ENCODE data around the gene RNLS.
A peak's percentile ranks its signal among the peaks of the same experiment; 100 is the strongest.

RNLS gene

DNA sequence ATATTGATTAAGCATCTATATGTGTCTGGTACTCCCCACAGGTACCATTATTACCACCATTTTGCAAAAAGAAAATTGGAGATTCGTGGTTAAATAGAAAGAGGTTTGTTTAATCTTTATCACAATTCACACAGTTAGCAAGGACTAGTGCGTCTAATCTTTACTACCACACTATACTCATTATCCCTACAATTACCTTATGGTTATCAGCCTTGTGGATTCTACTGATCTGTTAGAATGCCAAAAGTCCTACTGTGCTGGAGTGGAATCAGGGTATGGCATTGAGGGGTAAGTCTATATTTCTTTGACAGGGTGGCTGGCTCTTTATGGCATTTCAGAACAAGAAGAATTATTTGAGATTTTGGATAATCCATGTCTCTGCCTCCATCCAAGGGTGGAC lies 156.1 kb downstream of the RNLS start:
- DNase-seq: no peak

DNA sequence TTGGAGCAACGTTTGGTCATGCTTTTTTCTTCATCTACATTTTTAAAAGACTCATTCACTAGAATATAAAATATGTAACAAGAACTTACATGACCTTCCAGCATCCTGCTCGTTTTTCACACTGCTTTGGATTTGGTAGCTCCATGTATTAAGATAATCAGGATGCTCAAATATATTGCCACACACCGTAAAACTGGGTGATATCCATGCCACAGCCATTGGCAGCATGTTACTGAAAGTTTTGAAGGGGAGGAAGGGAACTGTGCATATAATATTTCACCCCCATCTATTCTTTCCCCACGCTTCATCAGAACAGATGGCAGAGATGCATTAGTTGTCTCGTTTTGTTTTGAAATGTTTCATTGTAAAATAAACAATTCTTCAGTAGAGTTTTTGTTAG lies 158.2 kb downstream of the RNLS start:
- no peak for DNase-seq

DNA sequence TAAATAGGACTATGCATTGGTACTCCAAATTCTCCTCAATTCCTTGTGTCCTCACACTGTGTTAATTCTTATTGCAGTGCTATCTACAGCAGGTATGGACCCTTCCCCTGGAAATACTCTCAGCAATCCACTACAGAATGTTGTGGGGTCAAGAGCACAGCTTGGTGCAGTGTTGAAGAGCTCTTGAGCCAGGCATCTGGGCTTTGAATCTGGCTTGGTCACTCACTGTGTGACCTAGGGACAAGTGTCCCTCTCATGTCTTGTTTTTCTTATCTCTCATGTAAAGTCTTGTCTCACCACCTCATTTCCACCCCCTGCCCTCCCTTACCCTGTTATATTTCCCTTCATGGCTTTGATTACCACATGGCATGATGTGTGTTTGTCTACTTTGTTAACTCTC lies 159.4 kb downstream of the RNLS start:
- no peak for DNase-seq

DNA sequence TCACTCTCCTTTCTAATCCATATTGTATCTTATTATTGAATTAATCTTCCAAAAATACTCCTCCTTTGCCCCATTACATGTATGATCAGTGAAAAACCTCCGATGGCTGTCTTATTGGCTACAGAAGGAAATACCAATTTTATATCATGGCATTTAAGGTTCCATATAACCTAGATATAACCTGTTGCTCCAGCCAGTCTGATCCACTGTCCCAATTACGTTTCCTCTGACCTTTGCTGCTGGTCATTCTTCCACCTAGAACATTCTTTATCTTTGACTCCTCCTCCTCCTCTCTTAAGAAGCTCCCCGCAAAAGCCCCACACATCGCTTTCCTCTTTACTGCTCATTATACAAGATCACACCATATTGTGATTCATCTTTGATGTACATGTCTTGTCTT lies 161.5 kb downstream of the RNLS start:
- DNase-seq: no peak

DNA sequence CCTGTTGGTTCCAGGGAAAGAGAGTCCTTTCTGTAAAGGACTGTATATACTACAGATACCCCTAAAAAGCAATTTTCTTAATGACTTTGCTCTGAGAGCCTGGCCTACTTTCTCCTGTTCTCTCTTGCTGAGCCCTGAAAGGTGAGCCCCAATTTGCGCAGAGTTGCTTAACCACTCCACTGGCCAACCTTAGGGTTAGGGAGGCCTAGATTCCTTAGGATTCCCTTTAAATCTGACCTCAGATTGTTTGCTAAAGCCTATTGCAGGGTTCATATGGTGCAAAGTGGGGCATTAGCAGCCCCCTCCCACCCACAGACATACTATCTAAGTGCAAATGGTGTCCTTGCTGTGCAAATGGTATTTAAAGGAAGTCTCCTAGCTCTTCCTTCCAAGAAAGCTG lies 164.2 kb downstream of the RNLS start:
- DNase-seq: no peak

DNA sequence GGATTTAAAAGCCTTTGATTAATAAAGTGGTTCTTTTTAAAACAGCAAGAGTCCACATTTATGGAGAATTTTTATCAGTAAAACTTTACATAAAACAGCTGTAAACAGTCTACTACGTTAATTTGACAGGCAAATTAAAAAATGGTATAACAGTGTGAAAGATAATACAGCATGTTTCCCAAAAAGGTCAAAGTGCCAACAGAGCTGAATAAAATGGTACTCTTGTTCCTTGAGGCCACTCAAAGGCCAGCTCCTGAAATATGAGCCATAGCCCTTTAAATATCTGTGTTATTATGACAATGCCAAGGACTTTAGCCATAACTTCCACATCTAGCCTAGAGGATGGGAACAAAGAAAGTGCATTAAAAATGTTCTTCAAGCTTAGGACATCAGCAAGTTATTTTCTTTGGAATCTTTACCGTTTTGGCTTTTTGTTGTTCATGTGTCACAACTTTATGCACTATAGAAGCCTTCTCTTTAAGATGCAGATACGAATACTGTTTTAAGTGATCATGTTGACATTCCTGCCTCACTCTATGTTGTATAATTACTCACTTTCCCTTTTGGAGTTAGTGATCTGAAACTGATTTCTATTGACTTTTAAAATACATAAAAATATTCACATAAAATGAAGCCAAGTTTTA lies 165.6 kb downstream of the RNLS start:
- no peak for DNase-seq

DNA sequence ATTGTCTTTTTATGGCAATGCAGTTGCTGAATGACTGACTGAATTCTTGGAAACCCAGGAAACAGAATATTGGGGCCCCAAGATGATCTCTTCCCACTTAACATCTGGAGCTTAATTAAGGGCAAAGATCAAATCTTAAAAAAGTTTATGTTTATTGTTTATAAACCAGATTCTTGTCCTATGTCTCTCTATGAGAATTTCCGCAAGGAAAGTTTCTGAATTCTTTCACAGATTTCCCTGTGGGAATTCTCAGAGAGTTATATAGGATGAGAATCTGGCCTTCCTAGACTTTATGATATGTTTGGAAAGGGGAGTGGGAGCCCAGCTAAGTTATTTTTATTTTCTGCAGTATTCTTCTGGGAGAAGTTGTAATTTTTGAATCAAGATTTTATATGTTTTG lies 166.3 kb downstream of the RNLS start:
- no peak for DNase-seq

DNA sequence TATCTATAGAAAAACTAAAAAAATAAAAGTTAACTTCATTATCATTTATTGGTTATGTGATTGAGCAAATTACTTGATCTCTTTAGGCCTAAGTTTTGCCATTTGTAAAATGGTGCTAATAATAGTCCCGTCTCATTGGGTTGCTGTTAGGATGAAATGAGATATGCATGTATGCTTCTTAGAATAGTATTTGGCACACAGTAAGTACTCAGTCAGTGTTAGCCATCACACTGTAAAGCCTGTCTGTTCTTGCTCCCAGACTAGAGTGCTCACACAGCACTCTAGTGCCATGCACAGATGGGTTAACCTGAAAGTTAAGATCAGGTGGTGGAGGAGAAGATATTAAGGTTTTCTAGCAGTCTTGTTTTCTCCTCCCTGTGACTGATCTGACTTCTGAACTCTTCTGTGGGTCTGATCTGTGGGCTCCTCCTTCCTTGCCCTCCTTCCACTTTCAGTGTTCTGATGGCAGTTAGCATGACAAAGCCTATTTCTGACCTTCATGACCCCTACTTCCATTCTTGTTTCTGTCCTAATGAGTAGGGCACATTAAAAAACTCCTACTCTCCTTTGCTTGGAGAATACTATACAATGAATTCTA lies 167.5 kb downstream of the RNLS start:
- no peak for DNase-seq

DNA sequence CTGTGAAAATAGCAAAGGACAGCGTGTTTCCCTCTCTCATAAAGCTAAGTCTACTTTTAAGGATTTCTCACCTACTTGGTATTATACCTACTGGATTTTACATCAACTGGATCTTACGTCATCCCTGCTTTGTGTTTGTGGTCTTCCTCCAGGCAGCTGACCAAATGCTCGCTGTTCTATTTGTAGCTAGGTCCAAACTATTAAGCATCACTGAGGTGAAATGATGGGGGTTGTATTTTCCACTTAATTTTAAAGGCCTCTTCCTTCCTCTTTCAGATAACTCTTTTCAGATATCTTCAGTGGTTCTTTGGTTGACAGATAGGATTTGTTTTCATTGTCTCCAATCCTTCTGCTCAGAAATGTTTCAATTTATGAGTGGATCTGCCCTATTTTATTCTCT lies 169.7 kb downstream of the RNLS start:
- DNase-seq: no peak

DNA sequence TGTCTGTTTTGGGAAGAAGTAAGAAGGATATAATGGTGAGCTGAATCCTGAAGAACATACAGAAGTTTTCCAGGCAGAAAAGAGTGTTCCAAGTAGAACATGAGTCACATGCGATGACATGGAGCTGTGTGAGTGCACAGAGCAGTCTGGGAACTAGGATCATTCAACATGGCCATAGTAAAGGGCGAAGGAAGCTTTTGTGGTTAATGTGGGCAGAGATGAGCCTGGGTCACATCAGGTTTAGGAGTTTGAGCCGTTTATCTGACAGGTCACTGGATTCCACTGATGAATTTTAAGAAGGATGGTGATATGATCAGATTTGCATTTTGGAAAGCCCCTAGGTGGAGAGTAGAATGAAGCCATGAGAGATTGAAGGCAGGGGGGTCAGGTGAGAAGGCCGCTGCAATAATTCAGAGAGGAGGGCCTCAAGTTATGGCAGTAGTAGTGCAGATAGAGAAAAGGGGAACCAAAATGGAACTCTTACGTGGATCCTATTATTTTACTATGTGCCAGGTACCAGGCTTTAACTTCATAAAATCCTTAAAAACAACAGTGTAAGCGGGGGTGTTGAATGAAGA lies 171.3 kb downstream of the RNLS start:
- DNase-seq: no peak

DNA sequence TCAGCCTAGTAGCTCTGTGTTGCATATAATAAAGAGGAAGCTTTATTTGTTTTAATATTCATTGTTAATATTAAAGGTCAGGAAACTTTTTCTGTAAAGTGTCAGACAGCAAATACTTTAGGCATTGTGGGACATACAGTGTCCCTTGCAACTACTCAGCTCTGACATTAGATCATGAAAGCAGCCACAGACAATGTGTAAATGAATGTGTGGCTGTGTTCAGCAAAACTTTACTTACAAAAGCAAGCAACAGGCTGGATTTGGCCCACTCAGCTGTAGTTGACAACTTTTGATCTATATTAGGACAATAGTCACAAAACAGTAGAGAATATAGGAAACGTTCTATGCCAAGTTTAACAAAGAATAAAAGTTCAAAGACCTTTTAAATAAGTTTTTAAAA lies 173.3 kb downstream of the RNLS start:
- DNase-seq: no peak

DNA sequence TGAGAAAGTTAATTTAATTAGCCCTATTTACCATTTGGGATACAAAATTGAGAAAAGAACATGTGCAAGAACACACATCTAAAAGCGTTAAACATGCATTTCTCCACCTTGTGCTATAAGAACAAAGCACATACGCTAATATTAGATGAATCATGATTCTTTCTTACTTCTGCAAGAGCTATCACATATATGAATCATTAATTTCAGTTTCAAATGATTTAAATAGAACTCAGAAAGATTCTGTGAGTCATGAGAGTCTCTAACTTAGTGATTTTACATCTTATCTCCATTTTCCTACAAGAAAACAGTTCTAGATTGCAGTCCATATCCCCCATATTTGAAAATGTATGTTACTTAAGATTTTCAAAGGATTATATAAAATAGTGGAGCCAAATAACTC lies 173.9 kb downstream of the RNLS start:
- DNase-seq: no peak

DNA sequence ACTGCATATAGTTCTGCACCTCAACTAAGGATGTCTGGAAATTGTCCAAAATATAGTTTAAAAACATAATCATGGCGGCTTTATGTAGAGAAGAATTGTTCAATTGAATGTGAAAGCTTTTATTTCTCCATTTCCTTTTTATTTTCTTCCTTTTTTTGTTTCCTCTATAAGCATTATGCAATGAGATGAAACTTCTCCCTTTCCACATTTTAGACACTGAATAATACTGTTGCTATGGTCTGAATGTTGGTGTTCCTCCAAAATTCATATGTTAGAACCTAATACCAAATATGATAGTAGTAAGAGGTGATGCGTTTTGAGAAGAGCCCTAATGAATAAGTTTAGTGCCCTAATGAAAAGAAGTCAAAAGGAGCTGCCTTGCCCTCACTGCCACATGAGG lies 175.0 kb downstream of the RNLS start:
- DNase-seq: no peak

DNA sequence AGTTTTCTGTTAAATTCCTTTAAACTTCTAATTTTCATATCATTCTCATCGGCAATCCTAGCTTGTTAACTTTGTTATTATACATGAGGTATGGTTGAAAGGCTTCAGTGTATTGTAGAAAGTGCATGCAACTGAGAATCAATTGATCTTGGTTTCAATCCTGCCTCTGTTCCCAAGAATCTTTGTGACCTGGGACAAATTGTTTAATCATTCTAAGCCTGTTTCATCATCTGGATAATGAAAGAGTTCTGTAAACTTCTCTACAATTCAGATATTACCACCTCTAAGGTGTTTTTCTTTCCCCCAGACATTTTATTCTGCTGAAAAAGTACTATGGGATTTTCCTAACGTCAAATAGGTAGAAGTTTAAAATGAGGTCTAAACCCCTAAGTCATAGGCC lies 179.0 kb downstream of the RNLS start:
- DNase-seq: no peak

DNA sequence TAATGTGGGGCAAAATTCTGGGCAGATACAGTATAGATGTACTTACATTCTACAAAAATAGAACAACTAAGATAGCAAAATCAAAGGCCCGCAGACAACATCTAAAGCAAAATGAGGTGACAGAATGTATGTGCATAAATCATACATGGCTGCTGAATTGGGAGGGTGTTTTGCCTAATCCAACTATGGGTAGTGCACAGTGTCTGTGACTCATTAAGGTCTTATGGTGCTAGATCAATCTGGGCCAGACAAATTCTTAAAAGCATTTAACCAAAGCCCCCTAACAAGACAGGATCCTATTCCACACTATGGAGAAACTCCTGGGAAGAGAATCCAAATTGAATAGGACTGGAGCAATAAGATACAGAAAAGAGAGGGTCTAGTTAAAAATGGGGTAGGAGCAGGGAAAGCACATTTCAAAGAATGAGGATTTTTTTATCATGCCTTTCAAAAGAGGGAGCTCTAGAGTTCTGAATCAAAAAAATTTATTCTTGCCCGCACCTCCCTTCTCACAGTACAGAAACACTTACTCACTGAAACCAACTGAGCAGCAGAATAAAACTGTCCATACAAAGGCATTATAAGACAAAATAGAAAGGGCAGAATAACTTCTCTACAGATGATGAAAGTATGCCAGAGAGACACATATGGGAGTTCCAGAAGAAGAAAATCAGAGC lies 181.3 kb downstream of the RNLS start:
- DNase-seq: no peak

DNA sequence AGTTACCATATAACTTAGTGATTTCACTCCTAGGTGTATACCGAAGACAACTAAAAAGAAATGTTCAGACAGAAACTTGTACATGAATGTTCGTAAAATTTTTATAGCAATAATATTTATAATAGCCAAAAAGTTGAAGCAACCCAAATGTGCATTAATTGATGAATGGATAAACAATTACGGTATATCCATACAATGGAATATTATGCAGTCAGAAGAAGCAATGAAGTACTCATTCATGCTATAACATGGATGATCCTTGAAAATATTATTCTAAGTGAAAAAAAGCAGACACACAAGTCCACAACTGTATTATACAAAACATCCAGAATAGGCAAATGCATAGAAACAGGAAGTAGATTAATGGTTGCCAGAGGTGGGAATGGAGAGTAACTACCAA lies 183.9 kb downstream of the RNLS start:
- no peak for DNase-seq

DNA sequence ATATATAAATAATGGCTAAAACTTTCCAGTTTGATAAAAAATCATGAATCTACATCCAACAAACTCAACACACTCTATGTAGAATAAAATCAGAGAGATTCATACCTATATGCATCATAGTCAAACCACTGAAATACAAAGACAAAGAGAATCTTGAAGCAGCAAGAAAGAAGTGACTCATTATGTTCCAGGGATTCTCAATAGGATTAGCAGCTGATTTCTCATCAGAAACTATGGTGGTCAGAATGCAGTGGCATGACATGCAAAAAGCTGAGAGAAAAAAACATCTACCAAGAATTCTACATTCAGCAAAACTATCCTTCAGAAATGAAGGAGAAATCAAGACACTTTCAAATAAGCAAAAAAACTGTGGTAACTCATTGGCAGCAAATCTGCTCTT lies 187.4 kb downstream of the RNLS start:
- DNase-seq: no peak

DNA sequence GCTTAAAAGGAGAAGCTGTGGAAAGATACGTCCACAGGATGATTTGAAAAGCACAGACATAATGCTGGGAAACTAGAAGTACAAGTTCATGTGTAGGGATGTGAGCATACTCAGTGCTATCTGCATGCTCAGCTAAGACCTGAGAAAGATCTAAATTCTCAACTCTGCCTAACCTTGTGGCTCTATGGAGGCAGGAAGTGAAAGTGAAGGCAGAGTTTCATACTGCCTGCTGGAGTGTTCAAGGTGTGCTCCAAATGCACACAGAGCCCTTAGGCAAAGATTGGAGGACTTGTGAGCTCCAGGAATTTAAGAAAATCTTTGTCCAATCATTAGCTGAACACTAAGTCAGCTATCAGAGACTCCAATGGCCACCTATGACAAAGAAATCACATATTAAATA lies 190.9 kb downstream of the RNLS start:
- DNase-seq: no peak

DNA sequence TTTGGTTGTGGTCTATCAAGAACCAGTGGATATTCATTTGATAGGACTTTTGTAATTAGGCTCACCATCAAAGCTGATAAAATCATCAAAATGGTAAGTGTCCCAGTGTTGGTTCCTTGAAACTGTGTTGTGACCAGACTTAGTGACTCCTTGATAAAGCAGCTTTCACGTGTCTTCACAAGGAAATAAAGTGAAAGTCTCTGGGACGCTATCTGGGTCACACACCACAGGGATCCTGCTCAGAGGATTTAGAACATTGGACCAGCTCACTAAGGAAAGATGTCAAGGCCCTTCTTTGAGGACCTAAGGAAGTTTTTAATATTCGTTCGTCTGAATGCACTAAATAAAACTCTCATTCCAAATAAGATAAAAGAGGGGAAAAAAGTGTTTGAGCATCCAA lies 193.1 kb downstream of the RNLS start:
- no peak for DNase-seq

DNA sequence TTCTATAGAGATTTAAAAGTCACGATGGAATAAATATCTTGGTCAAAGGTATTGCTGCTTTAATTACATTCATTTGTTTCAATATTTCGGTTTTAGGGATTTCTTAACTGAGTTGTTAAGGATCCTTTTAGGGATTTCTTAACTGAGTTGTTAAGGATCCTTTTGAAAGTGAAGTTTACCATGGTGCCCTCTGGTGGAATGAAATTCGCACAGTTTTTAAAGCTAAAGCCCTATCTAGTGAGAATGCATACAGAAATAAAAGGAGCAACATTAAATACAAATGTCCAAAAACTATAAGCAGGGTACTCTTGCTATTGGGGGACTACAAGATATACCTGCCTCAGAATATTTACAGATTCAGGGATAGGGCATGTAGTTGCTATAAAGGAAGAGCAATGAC lies 193.7 kb downstream of the RNLS start:
- peak; percentile 27 for DNase-seq

DNA sequence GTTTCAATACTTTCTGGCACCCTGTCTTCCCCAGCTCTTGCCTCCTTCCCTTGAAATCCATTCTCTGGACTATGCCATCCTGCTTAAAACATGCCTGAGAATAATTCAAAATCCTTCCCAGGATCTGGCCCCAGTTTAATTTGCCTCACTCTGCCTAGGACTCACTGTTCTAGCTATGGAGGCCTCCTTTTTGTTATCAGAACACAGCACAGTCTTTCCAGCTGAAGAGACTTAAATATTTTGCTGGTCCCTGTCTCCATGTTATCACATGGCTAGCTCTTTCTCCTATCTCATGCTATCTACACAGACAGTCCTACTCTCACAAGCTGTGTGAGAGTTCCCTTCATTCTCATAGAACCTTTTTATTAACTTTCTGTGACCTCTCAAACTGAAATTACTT lies 194.8 kb downstream of the RNLS start:
- DNase-seq: no peak

DNA sequence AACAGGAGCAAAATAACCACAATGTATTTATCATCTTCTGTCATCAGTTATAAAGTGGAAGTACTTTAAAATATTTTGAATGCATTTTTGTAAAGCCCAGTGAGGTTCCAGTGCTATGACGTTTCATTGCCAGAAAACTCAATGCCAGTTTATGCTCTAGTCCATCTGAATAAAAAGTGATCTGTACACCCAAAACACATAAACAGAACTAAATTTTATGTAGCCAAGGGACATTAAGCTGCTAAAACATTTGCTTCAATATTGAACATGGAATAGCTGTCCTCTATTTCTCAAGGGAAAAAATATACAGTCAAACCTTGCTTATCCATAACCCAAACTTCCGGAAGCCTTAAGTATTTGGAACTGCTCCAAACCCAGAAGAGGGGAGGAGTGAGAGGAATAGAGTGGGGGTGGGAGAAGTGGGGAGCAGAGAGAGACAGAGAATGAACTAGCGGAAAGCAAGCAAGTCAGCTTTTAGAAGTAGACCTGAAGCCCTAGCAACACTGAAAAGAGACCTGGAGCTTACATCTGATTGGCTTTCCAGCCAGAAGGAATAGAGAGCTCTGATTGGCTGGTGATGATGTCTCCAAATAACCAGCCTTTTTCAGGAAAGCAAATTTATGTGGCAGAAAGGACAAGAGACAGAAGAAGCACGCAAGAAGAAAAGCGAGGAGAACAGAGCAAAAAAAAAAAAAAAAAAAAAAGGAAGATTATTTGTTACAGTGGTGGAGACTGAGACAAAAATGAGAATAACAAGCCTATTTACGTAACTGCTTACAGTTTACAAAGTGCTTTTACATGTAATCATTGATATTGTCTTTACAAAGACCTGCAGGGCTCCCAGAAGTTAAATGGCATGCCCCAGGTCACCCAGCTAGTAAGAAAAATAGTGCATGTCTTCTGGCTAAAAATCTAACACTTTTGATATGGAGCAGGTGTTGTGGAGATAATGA lies 196.0 kb downstream of the RNLS start:
- no peak for DNase-seq

DNA sequence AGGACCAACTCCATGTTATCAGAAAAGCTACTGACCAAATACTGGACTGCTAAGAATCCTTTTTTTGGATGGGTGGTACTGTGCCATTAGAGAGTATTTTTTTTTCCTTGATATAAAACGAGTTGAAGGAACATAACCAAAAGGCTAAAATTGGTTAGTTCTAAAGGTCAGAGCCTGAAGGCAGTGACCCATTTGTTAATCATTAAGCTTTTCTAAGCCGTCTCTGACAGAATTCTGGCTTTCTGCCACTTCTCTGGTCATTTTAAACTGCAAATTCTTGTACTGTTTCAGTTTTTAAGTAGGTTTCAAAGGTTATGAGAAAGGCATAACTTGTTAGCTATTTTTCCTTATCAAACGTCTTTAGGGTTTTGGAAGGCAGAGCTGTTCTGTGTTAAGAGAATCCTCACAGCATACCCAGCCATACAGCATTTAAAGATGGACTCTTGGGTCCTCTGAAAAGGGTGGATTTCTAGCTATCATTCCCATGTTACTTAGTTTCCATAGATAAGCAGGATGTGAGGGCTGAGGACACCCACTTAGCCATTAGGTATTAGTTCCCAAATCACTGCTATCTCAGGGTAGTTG lies 196.8 kb downstream of the RNLS start:
- DNase-seq: no peak

All from stimulated activated CD4-positive, alpha-beta T cell treated with anti-CD3 and anti-CD28 coated beads, Interleukin-4, amount 100 ng/mL, for 24 hours (primary cell).